Measurements from ENCODE around the gene LRPAP1. TPM values are rescaled to one million over a fixed set of nuclear protein-coding genes. Genes with fewer than 3 reads are reported as not detected.
"Not testable (repeated sequence)": the region's sequence is repeated elsewhere in the genome, so short reads cannot be mapped to it uniquely, and the experiment has no call there.

LRPAP1 gene
- total RNA-seq, 1 donor from 2014 or later: 88.1 TPM

DNA sequence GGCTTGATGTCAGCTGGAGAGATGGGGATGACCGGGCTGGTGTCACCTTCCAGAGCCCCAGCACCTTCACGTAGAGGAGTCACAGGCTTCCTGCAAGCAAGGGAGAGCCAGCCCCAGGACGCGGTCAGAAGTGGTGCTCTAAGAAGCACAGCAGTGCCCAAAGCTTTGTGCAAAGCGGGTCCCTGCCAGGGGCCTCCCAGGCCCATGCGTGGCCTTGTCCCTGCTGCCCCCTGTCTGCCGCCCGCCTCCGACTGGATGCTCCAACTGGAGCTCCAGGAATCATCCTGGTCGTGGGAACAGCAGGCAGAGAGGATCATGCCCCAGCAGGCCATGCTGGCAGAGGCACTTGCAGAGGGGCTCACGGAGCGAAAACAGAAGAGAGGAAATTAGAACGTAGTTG, 40.1 kb upstream of the LRPAP1 start:
- Mint-ChIP-seq H3K27ac (no peak overlapping the region), H3K27me3 (ENCODE audit: insufficient read depth) (no peaks in the 10 kb centered on the region), H3K36me3 (ENCODE audit: low read depth) (no peaks in the 10 kb centered on the region), H3K9me3 (no peaks in the 10 kb centered on the region), H3K4me1 (ENCODE audit: low read depth) (no peaks in the 10 kb centered on the region), H3K4me3 (no peak overlapping the region)
- DNase-seq (ENCODE audit: low spot score): no peak
- intact Hi-C loops (cut with micrococcal nuclease): no loop called here

DNA sequence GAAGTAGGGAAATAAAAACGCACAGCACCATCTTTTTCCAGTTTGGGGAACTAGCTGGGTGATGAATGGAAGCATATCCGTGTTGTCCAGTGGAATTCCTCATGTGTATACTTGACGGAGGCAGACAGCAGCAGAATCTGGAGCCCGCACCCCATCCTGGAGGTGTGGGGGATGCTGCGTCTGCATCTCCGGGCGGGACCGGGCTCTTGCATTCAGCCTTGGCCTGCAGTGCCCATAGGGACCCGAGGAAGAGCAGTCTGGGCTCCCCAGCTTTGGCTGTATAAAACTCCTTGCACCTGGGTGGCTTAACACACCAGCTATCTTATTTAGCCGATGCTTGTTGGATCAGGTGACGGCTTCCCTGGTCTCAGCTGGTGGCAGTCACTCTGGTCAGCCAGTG, 39.7 kb upstream of the LRPAP1 start:
- Mint-ChIP-seq H3K4me1 (ENCODE audit: low read depth) (no peaks in the 10 kb centered on the region), H3K36me3 (ENCODE audit: low read depth) (no peaks in the 10 kb centered on the region), H3K27me3 (ENCODE audit: insufficient read depth) (no peaks in the 10 kb centered on the region), H3K9me3 (no peaks in the 10 kb centered on the region), H3K27ac (no peak overlapping the region), H3K4me3 (no peak overlapping the region)
- intact Hi-C loops (cut with micrococcal nuclease): no loop called here
- DNase-seq (ENCODE audit: low spot score): no peak

DNA sequence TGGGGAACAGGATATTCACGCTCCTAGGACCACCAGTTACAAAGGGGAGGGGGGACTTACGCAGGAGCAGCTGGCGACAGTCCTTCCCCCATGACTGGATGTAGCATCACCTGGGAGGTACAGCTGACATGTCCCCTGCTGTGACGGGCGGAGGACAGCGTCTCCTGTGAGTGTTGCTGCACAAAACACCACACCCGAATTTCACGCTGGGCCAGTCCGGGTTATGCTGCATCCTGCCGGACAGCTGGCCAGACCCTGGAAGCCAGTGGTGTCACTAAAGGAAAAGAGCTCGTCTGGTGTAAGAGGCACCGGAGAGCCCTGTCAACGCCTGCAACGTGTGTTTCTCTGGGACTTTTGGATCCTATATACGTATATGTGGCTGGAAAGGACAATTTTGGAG, 38.7 kb upstream of the LRPAP1 start:
- intact Hi-C loops (cut with micrococcal nuclease); H3K4me3 Mint-ChIP-seq; H3K27me3 Mint-ChIP-seq (ENCODE audit: insufficient read depth); DNase-seq (ENCODE audit: low spot score); H3K9me3 Mint-ChIP-seq; H3K4me1 Mint-ChIP-seq (ENCODE audit: low read depth); H3K27ac Mint-ChIP-seq; H3K36me3 Mint-ChIP-seq (ENCODE audit: low read depth): not testable (repeated sequence)

DNA sequence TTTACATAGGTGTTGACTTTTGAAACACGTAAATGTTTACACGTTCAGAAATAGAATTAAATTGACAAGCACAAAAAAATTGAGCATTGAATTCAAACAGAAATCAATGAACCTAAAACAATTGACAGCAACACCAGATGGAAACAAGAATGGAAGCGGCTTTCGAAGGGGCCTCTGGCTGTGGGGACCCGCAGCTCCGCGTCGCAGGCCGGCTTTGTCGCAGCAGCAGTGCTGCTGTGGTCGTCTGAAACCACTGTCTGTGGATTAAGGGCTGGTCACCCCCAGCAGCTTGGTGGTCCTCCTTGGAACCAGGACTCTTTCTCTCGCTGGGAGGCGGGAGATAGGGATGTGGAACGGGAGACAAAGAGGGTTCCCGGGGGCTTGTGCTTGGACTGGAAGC, 37.4 kb upstream of the LRPAP1 start:
- H3K27ac Mint-ChIP-seq; H3K4me1 Mint-ChIP-seq (ENCODE audit: low read depth); intact Hi-C loops (cut with micrococcal nuclease); DNase-seq (ENCODE audit: low spot score); H3K27me3 Mint-ChIP-seq (ENCODE audit: insufficient read depth); H3K36me3 Mint-ChIP-seq (ENCODE audit: low read depth); H3K4me3 Mint-ChIP-seq; H3K9me3 Mint-ChIP-seq: not testable (repeated sequence)

DNA sequence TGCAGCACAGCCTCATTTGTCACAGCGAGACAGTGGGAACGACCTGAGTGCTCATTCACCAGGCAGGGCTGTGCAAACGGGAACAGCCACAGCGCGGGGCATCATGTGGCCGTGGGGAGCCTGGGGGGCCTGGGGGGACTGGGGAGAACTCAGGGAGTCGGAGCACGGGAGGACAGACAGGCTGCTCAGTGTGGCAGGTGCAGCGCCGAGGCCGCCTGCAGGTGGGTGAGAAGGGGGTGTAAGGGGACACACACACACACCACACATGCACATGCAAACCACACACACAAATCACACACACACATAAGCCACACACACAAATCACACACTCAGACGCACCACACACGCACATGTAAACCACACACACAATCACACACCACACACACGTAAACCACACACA, 34.5 kb upstream of the LRPAP1 start:
- DNase-seq (ENCODE audit: low spot score); H3K4me3 Mint-ChIP-seq; H3K36me3 Mint-ChIP-seq (ENCODE audit: low read depth); intact Hi-C loops (cut with micrococcal nuclease); H3K9me3 Mint-ChIP-seq; H3K4me1 Mint-ChIP-seq (ENCODE audit: low read depth); H3K27ac Mint-ChIP-seq; H3K27me3 Mint-ChIP-seq (ENCODE audit: insufficient read depth): not testable (repeated sequence)

DNA sequence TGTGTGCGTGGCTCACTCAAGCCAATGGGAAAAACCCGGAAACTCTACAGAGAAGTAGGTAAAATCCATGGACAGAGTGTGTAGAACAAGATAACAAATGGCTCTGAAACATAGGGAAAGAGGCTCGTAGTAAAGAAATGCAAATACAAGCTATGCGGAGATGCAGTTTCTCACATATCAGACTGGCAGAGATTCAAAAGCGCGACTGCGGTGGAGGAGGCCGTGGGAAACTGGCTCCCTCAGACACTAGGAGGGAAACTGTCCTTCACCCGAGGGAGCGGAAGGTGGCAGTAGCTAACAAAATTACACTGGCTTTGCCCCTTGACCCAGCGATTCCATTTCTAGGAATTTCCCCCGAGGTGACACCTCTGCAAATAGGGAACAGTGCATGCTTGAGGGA, 34.1 kb upstream of the LRPAP1 start:
- H3K9me3 Mint-ChIP-seq; H3K36me3 Mint-ChIP-seq (ENCODE audit: low read depth); H3K27me3 Mint-ChIP-seq (ENCODE audit: insufficient read depth); H3K4me1 Mint-ChIP-seq (ENCODE audit: low read depth); DNase-seq (ENCODE audit: low spot score); intact Hi-C loops (cut with micrococcal nuclease); H3K27ac Mint-ChIP-seq; H3K4me3 Mint-ChIP-seq: not testable (repeated sequence)

DNA sequence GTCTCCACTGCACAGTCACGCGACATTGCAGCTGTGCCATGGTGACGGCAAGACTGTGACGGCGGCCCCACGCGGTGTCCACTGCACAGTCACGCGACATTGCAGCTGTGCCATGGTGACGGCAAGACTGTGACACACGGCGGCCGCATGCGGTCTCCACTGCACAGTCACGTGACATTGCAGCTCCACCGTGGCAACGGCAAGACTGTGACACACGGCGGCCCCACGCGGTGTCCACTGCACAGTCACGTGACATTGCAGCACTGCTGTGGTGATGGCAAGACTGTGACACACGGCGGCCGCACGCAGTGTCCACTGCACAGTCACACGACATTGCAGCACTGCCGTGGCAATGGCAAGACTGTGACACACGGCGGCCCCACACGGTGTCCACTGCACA, 32.7 kb upstream of the LRPAP1 start:
- intact Hi-C loops (cut with micrococcal nuclease); DNase-seq (ENCODE audit: low spot score); H3K9me3 Mint-ChIP-seq; H3K4me1 Mint-ChIP-seq (ENCODE audit: low read depth); H3K27me3 Mint-ChIP-seq (ENCODE audit: insufficient read depth); H3K27ac Mint-ChIP-seq; H3K36me3 Mint-ChIP-seq (ENCODE audit: low read depth); H3K4me3 Mint-ChIP-seq: not testable (repeated sequence)

DNA sequence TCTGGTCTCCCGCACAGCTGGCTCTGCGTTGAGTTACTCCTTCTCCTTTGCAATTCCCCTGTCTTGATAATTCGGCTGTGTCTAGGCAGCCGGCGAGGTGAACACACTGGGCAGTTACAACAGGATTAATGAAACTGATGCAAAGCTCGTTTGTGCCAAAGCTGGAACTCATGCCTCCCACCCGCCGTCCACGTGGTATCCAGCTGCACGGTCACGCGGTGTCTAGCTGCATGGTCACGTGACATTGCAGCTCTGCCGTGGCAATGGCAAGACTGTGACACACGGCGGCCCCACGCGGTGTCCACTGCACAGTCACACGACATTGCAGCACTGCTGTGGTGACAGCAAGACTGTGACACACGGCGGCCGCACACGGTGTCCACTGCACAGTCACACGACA, 31.2 kb upstream of the LRPAP1 start:
- no peaks in the 10 kb centered on the region for H3K9me3 Mint-ChIP-seq
- H3K4me3 Mint-ChIP-seq: no peak overlapping the region
- intact Hi-C loops (cut with micrococcal nuclease): no loop called here

DNA sequence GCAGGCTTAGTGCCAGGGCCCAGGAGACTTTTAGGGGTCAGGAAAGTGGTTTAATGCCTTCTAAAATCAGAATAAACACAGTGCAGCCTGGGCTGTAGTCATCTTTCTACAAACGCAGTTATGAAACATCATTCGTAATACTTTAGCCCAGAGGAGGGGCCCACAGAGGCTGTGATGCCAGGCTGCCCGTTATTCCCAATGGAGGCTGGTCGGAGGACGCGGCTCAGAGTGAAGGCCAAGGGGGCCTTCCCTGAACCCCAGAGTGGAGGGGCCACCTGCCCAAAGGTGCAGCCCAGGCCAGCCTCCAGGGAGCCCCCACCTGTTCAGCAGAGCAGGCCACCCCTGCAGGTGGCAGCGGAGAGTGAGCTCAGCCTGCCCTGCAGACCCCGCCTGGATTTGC, 29.9 kb upstream of the LRPAP1 start:
- DNase-seq (ENCODE audit: low spot score); H3K9me3 Mint-ChIP-seq; H3K27me3 Mint-ChIP-seq (ENCODE audit: insufficient read depth); H3K27ac Mint-ChIP-seq; H3K36me3 Mint-ChIP-seq (ENCODE audit: low read depth); intact Hi-C loops (cut with micrococcal nuclease); H3K4me3 Mint-ChIP-seq; H3K4me1 Mint-ChIP-seq (ENCODE audit: low read depth): not testable (repeated sequence)

More for the DNA sequence above, 31.2 kb upstream of the LRPAP1 start:
- Mint-ChIP-seq H3K4me1 (ENCODE audit: low read depth) (no peaks in the 10 kb centered on the region), H3K27ac (no peak overlapping the region), H3K27me3 (ENCODE audit: insufficient read depth) (no peaks in the 10 kb centered on the region), H3K36me3 (ENCODE audit: low read depth) (no peaks in the 10 kb centered on the region)
- no peak for DNase-seq (ENCODE audit: low spot score)

DNA sequence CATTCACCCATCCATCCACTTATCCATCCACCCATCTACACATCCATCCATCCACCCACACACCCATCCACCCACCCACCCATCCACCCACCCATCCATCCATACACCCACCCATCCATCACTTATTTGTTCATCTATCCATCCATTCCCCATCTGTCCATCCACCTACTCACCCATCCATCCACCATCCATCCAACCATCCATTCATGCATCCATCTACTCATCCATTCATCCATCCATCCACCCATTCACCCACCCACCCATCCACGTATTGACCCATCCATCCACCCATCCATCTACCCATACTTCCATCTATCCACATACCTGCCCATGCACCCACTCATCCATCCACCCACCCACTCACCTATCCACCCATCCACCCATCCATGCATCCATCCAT, 28.2 kb upstream of the LRPAP1 start:
- H3K4me1 Mint-ChIP-seq (ENCODE audit: low read depth); H3K27me3 Mint-ChIP-seq (ENCODE audit: insufficient read depth); H3K9me3 Mint-ChIP-seq; H3K4me3 Mint-ChIP-seq; DNase-seq (ENCODE audit: low spot score); intact Hi-C loops (cut with micrococcal nuclease); H3K36me3 Mint-ChIP-seq (ENCODE audit: low read depth); H3K27ac Mint-ChIP-seq: not testable (repeated sequence)

DNA sequence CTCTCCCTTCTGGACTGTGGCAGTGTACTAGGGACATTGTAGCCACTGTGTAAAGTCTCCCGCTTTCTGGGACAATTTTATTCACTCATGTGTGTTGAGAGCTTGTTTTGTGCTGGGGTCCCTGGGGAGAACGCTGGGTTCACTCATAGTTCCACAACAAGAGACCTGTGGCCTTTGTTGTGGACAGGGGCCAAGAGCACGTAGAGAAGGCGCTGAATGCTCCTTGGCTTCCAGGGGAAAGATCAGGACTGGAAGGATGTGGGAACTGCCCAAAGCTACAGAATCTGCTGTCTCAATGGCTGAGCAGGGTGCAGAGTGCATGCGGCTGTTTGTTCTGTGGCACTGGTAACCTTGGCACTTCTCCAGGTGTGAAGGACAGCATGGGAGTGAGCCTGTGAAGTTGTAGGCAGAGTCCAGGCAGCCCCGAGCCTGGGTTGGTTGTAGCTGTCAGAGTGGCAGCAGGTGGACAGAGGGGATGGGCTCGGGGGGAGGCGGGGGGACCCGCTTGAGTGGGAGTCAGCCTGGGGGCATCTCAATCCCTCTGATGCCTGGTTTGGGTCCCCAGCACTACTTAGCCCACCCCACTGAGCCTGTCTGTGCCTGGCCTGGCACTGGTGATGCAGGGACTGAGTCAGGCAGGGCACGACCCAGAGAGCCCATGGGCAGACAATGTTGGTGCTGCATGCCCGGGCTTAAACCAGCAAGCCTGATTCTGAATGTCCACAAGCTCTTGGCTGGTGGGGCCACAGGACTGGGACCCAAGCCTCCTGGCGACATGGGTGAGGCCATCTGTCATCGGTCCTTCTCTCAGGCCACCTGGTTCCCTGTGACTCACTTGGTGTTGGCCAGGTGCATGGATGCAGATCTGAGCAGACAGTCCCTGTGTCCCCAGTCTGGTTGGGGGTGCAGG, 27.4 kb upstream of the LRPAP1 start:
- H3K27ac Mint-ChIP-seq; DNase-seq (ENCODE audit: low spot score); H3K4me3 Mint-ChIP-seq; H3K9me3 Mint-ChIP-seq; H3K4me1 Mint-ChIP-seq (ENCODE audit: low read depth); H3K36me3 Mint-ChIP-seq (ENCODE audit: low read depth); intact Hi-C loops (cut with micrococcal nuclease); H3K27me3 Mint-ChIP-seq (ENCODE audit: insufficient read depth): not testable (repeated sequence)

DNA sequence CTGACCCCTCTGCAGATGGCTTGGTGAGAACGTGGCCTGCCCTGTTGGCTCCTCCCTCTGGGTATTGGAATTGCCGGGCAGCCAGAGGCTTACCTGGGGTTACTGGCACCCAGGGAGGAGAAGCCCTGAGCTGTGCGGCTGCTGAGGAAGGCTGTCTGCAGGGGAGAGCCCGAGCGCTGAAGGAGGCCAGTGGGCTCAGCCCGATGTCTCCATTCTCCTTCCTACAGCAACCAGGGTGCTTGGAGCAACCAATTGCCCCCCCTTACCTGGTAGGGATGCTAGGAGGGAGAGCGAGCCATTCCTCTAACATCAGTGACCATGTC, 26.3 kb upstream of the LRPAP1 start:
- H3K9me3 Mint-ChIP-seq; H3K27me3 Mint-ChIP-seq (ENCODE audit: insufficient read depth); H3K36me3 Mint-ChIP-seq (ENCODE audit: low read depth): not testable (repeated sequence)

DNA sequence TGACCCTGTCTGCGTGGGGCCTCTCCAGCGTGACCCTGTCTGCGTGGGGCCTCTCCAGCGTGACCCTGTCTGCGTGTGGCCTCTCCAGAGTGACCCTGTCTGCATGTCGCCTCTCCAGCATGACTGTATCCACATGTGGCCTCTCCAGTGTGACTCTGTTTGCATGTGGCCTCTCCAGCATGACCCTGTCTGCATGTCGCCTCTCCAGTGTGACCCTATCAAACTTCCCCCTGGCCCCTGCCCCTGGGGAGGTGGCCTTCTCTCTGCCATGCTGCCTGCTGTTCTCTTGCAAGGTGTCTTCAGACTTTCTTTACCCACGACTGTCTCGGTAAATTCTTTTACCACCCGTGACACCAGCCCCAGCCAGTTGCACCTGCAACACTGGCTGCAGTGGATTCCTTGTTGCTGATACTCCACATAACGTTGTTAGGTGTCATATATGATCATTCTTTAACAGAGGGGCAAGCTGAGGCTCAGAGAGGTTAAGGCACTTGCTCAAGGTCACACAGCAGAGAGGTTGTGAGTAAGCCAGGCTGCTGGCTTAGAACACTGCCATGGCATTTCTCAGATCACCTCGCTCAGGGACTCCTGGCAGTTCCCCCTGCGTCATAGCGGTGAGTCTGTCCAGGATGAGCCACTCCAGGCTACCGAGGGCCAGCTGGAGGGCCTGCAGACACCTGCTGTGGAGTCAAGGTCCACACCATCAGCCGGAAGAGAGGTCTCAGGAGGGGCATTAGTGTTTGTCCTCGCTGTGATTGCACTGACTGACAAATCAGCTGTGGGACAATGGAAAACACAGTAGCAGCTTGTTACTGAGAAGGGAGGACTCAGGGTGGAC, 25.7 kb upstream of the LRPAP1 start:
- H3K27me3 Mint-ChIP-seq (ENCODE audit: insufficient read depth); intact Hi-C loops (cut with micrococcal nuclease); DNase-seq (ENCODE audit: low spot score); H3K36me3 Mint-ChIP-seq (ENCODE audit: low read depth); H3K27ac Mint-ChIP-seq; H3K9me3 Mint-ChIP-seq; H3K4me1 Mint-ChIP-seq (ENCODE audit: low read depth); H3K4me3 Mint-ChIP-seq: not testable (repeated sequence)

More for the DNA sequence above, 26.3 kb upstream of the LRPAP1 start:
- intact Hi-C loops (cut with micrococcal nuclease); H3K4me3 Mint-ChIP-seq; H3K4me1 Mint-ChIP-seq (ENCODE audit: low read depth); DNase-seq (ENCODE audit: low spot score); H3K27ac Mint-ChIP-seq: not testable (repeated sequence)

Measured in activated T-helper 1 cell treated with anti-CD3 and anti-CD28 coated beads, Interleukin-12 subunit alpha, Interleukin-12 subunit beta, Interleukin-2, Interleukin-4 antibody, amounts not matched to agents 30 ng/mL and 10 ng/mL and 1 ng/mL, durations not matched to agents 14 hours and 24 hours and 36 hours (primary cell).